SK-N-SH (cell line): ENCODE results near the gene EPHB2. TPM values are rescaled to one million over a fixed set of nuclear protein-coding genes. Genes with fewer than 3 reads are reported as not detected.
A peak's percentile ranks its signal among the peaks of the same experiment; 100 is the strongest.

Experiments
- CTCF ChIA-PET: fragments of 300-600, 350-600 bp; formaldehyde crosslinking; extraction: SDS; loops from one replicate; lab custom pipeline; 2021; lab: Yijun Ruan, JAX
- POLR2A ChIA-PET: fragments of 350-600 bp; sonication (Branson Sonifier 250); formaldehyde crosslinking; extraction: SDS; loops from one replicate; lab custom pipeline; 2020; ENCODE audit warnings: antibody characterized with exemption, inconsistent platforms; lab: Yijun Ruan, JAX
- DNase-seq: peaks from one replicate; pipeline ENCODE4 v3.0.0; 2012
- H2AFZ ChIP-seq: fragments of 200-600 bp; sonication (generic); 2 replicates; pipeline ENCODE4 v1.8.1; 2016; ENCODE audit warnings: antibody characterized with exemption, mild to moderate bottlenecking, low read depth
- H3F3A ChIP-seq: fragments of 200-600 bp; sonication (generic); replicated peaks from 2 replicates; pipeline ENCODE3; 2016; ENCODE audit warnings: antibody characterized with exemption, mild to moderate bottlenecking; ENCODE audit not compliant: insufficient read depth
- H3K27ac ChIP-seq, 2 experiments: fragments of 200-500 bp in 1 of 2; fragments of 200-600 bp in 1 of 2; sonication (Bioruptor generic) in 1 of 2; sonication (generic), shearing (Covaris generic) in 1 of 2; 2 replicates each; pipeline versions ENCODE4 v1.5.1 to v1.6.1; 2014 to 2016; ENCODE audit warnings: low read depth in 2 of 2, inconsistent platforms in 1 of 2, low read length in 1 of 2, mild to moderate bottlenecking in 1 of 2, mixed read lengths in 1 of 2
- H3K27me3 ChIP-seq: fragments of 200-600 bp; sonication (generic), shearing (Covaris generic); 2 replicates; pipeline ENCODE4 v1.6.1; 2016; ENCODE audit warnings: mixed run types; ENCODE audit not compliant: insufficient read depth
- H3K36me3 ChIP-seq, 2 experiments: fragments of 200-500 bp in 1 of 2; fragments of 200-600 bp in 1 of 2; sonication (Bioruptor generic) in 1 of 2; sonication (generic) in 1 of 2; replicated peaks in 1 of 2; 2 replicates each; pipeline versions ENCODE3 to v1.5.1; 2014 to 2016; ENCODE audit warnings: low read length in 1 of 2, mild to moderate bottlenecking in 1 of 2; ENCODE audit not compliant: insufficient read depth in 2 of 2, control insufficient read depth in 1 of 2
- H3K4me1 ChIP-seq, 2 experiments: fragments of 200-500 bp in 1 of 2; fragments of 200-600 bp in 1 of 2; sonication (Bioruptor generic) in 1 of 2; sonication (generic), shearing (Covaris generic) in 1 of 2; 2 replicates each; pipeline versions ENCODE4 v1.5.1 to v1.6.1; 2014 to 2016; ENCODE audit warnings: low read depth in 1 of 2, low read length in 1 of 2, mixed run types in 1 of 2; ENCODE audit not compliant: insufficient read depth in 2 of 2, control insufficient read depth in 1 of 2
- H3K4me2 ChIP-seq: fragments of 200-600 bp; sonication (generic), shearing (Covaris generic); 2 replicates; pipeline ENCODE4 v1.6.1; 2017; ENCODE audit warnings: mixed run types
- H3K4me3 ChIP-seq, 2 experiments: fragments of 200-500 bp in 1 of 2; fragments of 200-600 bp in 1 of 2; sonication (Bioruptor generic) in 1 of 2; sonication (generic), shearing (Covaris generic) in 1 of 2; 2 replicates each; pipeline versions ENCODE4 v1.5.1 to v1.8.1; 2014 to 2016; ENCODE audit warnings: low read depth in 2 of 2, inconsistent platforms in 1 of 2, low read length in 1 of 2, mild to moderate bottlenecking in 1 of 2, mixed read lengths in 1 of 2, moderate library complexity in 1 of 2
- H3K79me2 ChIP-seq: fragments of 200-600 bp; sonication (generic); 2 replicates; pipeline ENCODE4 v1.8.1; 2017; ENCODE audit warnings: mild to moderate bottlenecking; ENCODE audit not compliant: insufficient read depth
- H3K9ac ChIP-seq: fragments of 200-600 bp; sonication (generic); 2 replicates; pipeline ENCODE4 v1.6.1; 2017; ENCODE audit warnings: mixed run types
- H3K9me2 ChIP-seq: fragments of 200-600 bp; sonication (generic); 2 replicates; pipeline ENCODE4 v1.6.1; 2017; ENCODE audit warnings: mixed run types
- H3K9me3 ChIP-seq: fragments of 200-600 bp; sonication (generic); 2 replicates; pipeline ENCODE4 v1.6.1; 2017; ENCODE audit warnings: mixed run types, mild to moderate bottlenecking, moderate library complexity
- H4K20me1 ChIP-seq: fragments of 200-600 bp; sonication (generic); 2 replicates; pipeline ENCODE4 v1.6.1; 2017; ENCODE audit warnings: mild to moderate bottlenecking, mixed run types; ENCODE audit not compliant: insufficient read depth
- CHD2 ChIP-seq: fragments of 150-350 bp; IDR thresholded peaks from 2 replicates; pipeline ENCODE4 v1.6.1; 2018; ENCODE audit warnings: low read length; ENCODE audit not compliant: partially characterized antibody
- ELF1 ChIP-seq: IDR thresholded peaks from 2 replicates; pipeline ENCODE4 v1.4.0; 2012
- EP300 ChIP-seq, 2 experiments: IDR thresholded peaks; 2 replicates each; pipeline versions ENCODE4 v1.4.0 to v1.6.1; 2012; ENCODE audit warnings: borderline replicate concordance in 1 of 2, low read depth in 1 of 2, low read length in 1 of 2
- EZH2phosphoT487 ChIP-seq: fragments of 200-600 bp; sonication (generic); IDR thresholded peaks from 2 replicates; pipeline ENCODE4 v1.6.1; 2017; ENCODE audit warnings: low read depth, mixed run types, mild to moderate bottlenecking, antibody characterized with exemption, moderate library complexity, borderline replicate concordance
- FOSL2 ChIP-seq: IDR thresholded peaks from 2 replicates; pipeline ENCODE4 v1.4.0; 2012; ENCODE audit warnings: low read depth, mild to moderate bottlenecking, moderate library complexity, borderline replicate concordance
- FOXM1 ChIP-seq: IDR thresholded peaks from 2 replicates; pipeline ENCODE4 v1.4.0; 2012; ENCODE audit warnings: low read depth, mild to moderate bottlenecking
- GABPA ChIP-seq: IDR thresholded peaks from 2 replicates; pipeline ENCODE4 v1.4.0; 2012; ENCODE audit warnings: low read depth, mild to moderate bottlenecking
- GATA2 ChIP-seq: sonication (generic); formaldehyde crosslinking; IDR thresholded peaks from 2 replicates; pipeline ENCODE4 v1.5.0; 2020; ENCODE audit warnings: mild to moderate bottlenecking, missing genetic modification reagents
- MEF2A ChIP-seq: IDR thresholded peaks from 2 replicates; pipeline ENCODE4 v1.4.0; 2012; ENCODE audit warnings: low read depth, borderline replicate concordance
- MXI1 ChIP-seq: IDR thresholded peaks from 2 replicates; pipeline ENCODE4 v1.6.1; 2012; ENCODE audit warnings: mild to moderate bottlenecking, low read depth, low read length, improper control_type of control experiment
- NFIC ChIP-seq: IDR thresholded peaks from 2 replicates; pipeline ENCODE4 v1.4.0; 2012; ENCODE audit warnings: borderline replicate concordance
- NRF1 ChIP-seq: IDR thresholded peaks from 2 replicates; pipeline ENCODE4 v1.6.1; 2012; ENCODE audit warnings: low read depth, mild to moderate bottlenecking, low read length
- POLR2AphosphoS5 ChIP-seq: IDR thresholded peaks from 2 replicates; pipeline ENCODE4 v1.6.1; 2012; ENCODE audit warnings: low read depth, low read length
- RAD21 ChIP-seq: IDR thresholded peaks from 2 replicates; pipeline ENCODE4 v1.6.1; 2012; ENCODE audit warnings: mild to moderate bottlenecking, low read length
- RCOR1 ChIP-seq: fragments of 150-350 bp; IDR thresholded peaks from 2 replicates; pipeline ENCODE4 v1.6.1; 2017; ENCODE audit warnings: antibody characterized with exemption, low read length
- RFX5 ChIP-seq: IDR thresholded peaks from 2 replicates; pipeline ENCODE4 v1.6.1; 2012; ENCODE audit warnings: mild to moderate bottlenecking, improper control_type of control experiment, low read length
- SIN3A ChIP-seq: IDR thresholded peaks from 2 replicates; pipeline ENCODE4 v1.6.1; 2012; ENCODE audit warnings: low read depth, mild to moderate bottlenecking, low read length, moderate library complexity, borderline replicate concordance
- SMC3 ChIP-seq: IDR thresholded peaks from 2 replicates; pipeline ENCODE4 v1.6.1; 2012; ENCODE audit warnings: low read depth, low read length, improper control_type of control experiment
- TAF1 ChIP-seq: IDR thresholded peaks from 2 replicates; pipeline ENCODE4 v1.6.1; 2012; ENCODE audit warnings: low read depth, mild to moderate bottlenecking, low read length, moderate library complexity, borderline replicate concordance
- TCF12 ChIP-seq: IDR thresholded peaks from 2 replicates; pipeline ENCODE4 v1.4.0; 2012
- TEAD4 ChIP-seq: IDR thresholded peaks from 2 replicates; pipeline ENCODE4 v1.4.0; 2012; ENCODE audit warnings: mild to moderate bottlenecking, borderline replicate concordance; ENCODE audit not compliant: insufficient read depth
- YY1 ChIP-seq: IDR thresholded peaks from 2 replicates; pipeline ENCODE4 v1.4.0; 2012; ENCODE audit warnings: low read depth, mild to moderate bottlenecking
- WGBS: methylation state at CpG from one replicate; pipeline ENCODE4 v1.1.6; 2017; ENCODE audit warnings: low lambda C conversion rate; 5-methylcytosine and 5-hydroxymethylcytosine counted together
- polyA plus RNA-seq, 3 experiments: library from polyadenylated mRNA; depleted of rRNA; stranded (reverse); fragments of >200 nt; gene quantifications; 2 replicates each; pipeline ENCODE4 v1.2.3, GENCODE V29; 2012
- TF ChIP-seq, protein P1 (sequence below): fragments of 200-600 bp; sonication (generic); IDR thresholded peaks from 2 replicates; pipeline ENCODE4 v1.6.1; 2017; ENCODE audit warnings: antibody characterized with exemption, mild to moderate bottlenecking, moderate library complexity
- TF ChIP-seq, protein P2 (sequence below): fragments of 150-350 bp; IDR thresholded peaks from 2 replicates; pipeline ENCODE4 v1.6.1; 2017; ENCODE audit warnings: antibody characterized with exemption, low read length, low read depth, borderline replicate concordance
- TF ChIP-seq, protein P3 (sequence below): IDR thresholded peaks from 2 replicates; pipeline ENCODE4 v1.4.0; 2012; ENCODE audit warnings: low read depth, borderline replicate concordance
- TF ChIP-seq, protein P4 (sequence below): fragments of 150-350 bp; IDR thresholded peaks from 2 replicates; pipeline ENCODE4 v1.6.1; 2016; ENCODE audit warnings: mild to moderate bottlenecking, low read depth, low read length
- TF ChIP-seq, protein P5 (sequence below): IDR thresholded peaks from 2 replicates; pipeline ENCODE4 v1.4.0; 2012; ENCODE audit warnings: low read depth

EPHB2 gene
- polyA plus RNA-seq, 1 of the 3 experiments (the other 2 are of a cell fraction), result 25.2 TPM

DNA sequence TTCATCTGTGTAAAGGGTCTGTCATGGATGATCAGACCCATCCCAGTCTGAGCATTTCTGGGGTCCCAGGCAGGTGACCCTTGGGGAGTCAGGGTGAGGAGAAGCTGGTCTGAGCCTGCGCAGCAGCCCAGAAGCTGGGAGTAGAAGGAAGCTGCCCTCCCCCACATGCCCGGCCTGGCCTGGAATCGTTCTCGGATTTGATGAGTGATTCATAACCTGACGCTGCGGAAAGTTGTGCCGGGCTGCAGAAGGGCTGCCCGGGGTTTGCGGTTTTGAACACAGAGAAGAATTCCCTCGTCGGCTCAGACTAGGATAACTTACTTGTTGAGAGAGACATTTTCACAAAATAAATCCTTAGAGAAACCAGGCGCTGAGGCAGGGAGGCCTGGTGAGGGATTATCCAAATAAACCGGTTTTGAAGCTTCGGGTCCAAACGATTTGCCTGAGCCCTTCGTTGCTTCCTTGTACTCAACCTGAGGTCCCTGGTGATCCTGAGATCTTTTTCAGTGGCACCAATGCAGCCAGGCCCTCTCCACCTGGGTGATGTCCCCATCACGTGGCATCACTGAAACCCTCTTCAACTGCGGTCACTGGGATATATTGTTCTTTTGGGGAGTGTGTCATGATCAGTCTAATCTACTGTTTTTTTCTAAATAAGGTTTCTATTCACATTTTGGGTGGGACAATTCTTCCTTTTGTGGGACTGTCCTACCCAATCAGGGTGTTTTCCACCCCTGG lies 29.2 kb downstream of the EPHB2 start:
- peak overlapping the region; percentile 67 to 93; a peak in 3 of 4 replicates for H3K27ac ChIP-seq
- peaks cover 0 to 7% of the 10 kb centered on the region in 2 experiments for H3K36me3 ChIP-seq
- H3K4me1 ChIP-seq, result peaks cover 13 to 24% of the 10 kb centered on the region in 2 experiments; a peak in 3 of 4 replicates
- no peaks in the 10 kb centered on the region for H3K9me2 ChIP-seq
- peak overlapping the region; percentile 53 for H3K4me2 ChIP-seq
- POLR2A ChIA-PET, result no interaction called here
- no peak overlapping the region; the same call in 1 of the 2 replicates for H2AFZ ChIP-seq
- H3F3A ChIP-seq, result peaks cover 12% of the 10 kb centered on the region
- H3K79me2 ChIP-seq, result peaks cover 71% of the 10 kb centered on the region
- CTCF ChIA-PET, result interaction anchor here (1.1 to 2.2 kb wide), 2 partner anchors 11 to 35 kb away, joined by 3 to 10 read pairs; no protein-coding TSS in a partner anchor
- 35% methylated on average over 17 of the region's 18 CpGs for WGBS
- no peak overlapping the region for H3K4me3 ChIP-seq
- H4K20me1 ChIP-seq, result no peaks in the 10 kb centered on the region
- H3K9me3 ChIP-seq, result no peaks in the 10 kb centered on the region
- DNase-seq, result no peak
- no peaks in the 10 kb centered on the region for H3K27me3 ChIP-seq
- H3K9ac ChIP-seq, result peak overlapping the region; percentile 43; the same call in 1 of the 2 replicates
- TF ChIP-seq EP300 (IDR thresholded peaks at IDR 0.05; ENCODE audit: borderline replicate concordance in 1 of 2, low read depth in 1 of 2, low read length in 1 of 2), result peak in 1 of 2 experiments; percentile 87; a peak in 2 of 4 replicates
- TF ChIP-seq, protein P1, sequence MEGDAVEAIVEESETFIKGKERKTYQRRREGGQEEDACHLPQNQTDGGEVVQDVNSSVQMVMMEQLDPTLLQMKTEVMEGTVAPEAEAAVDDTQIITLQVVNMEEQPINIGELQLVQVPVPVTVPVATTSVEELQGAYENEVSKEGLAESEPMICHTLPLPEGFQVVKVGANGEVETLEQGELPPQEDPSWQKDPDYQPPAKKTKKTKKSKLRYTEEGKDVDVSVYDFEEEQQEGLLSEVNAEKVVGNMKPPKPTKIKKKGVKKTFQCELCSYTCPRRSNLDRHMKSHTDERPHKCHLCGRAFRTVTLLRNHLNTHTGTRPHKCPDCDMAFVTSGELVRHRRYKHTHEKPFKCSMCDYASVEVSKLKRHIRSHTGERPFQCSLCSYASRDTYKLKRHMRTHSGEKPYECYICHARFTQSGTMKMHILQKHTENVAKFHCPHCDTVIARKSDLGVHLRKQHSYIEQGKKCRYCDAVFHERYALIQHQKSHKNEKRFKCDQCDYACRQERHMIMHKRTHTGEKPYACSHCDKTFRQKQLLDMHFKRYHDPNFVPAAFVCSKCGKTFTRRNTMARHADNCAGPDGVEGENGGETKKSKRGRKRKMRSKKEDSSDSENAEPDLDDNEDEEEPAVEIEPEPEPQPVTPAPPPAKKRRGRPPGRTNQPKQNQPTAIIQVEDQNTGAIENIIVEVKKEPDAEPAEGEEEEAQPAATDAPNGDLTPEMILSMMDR, result no peak
- TF ChIP-seq, protein P2, sequence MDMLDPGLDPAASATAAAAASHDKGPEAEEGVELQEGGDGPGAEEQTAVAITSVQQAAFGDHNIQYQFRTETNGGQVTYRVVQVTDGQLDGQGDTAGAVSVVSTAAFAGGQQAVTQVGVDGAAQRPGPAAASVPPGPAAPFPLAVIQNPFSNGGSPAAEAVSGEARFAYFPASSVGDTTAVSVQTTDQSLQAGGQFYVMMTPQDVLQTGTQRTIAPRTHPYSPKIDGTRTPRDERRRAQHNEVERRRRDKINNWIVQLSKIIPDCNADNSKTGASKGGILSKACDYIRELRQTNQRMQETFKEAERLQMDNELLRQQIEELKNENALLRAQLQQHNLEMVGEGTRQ, result no peak
- no peak for TF ChIP-seq CHD2
- no peak for TF ChIP-seq GATA2 (CRISPR knock-in tag)
- peak; percentile 83 for TF ChIP-seq NFIC
- no peak for TF ChIP-seq RFX5
- TF ChIP-seq, protein P3, sequence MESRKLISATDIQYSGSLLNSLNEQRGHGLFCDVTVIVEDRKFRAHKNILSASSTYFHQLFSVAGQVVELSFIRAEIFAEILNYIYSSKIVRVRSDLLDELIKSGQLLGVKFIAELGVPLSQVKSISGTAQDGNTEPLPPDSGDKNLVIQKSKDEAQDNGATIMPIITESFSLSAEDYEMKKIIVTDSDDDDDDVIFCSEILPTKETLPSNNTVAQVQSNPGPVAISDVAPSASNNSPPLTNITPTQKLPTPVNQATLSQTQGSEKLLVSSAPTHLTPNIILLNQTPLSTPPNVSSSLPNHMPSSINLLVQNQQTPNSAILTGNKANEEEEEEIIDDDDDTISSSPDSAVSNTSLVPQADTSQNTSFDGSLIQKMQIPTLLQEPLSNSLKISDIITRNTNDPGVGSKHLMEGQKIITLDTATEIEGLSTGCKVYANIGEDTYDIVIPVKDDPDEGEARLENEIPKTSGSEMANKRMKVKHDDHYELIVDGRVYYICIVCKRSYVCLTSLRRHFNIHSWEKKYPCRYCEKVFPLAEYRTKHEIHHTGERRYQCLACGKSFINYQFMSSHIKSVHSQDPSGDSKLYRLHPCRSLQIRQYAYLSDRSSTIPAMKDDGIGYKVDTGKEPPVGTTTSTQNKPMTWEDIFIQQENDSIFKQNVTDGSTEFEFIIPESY, result no peak
- peak; percentile 51; the same call in 1 of the 2 replicates for TF ChIP-seq ELF1
- TF ChIP-seq, protein P4, sequence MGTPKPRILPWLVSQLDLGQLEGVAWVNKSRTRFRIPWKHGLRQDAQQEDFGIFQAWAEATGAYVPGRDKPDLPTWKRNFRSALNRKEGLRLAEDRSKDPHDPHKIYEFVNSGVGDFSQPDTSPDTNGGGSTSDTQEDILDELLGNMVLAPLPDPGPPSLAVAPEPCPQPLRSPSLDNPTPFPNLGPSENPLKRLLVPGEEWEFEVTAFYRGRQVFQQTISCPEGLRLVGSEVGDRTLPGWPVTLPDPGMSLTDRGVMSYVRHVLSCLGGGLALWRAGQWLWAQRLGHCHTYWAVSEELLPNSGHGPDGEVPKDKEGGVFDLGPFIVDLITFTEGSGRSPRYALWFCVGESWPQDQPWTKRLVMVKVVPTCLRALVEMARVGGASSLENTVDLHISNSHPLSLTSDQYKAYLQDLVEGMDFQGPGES, result no peak
- no peak for TF ChIP-seq SMC3
- TF ChIP-seq TAF1, result no peak
- no peak for TF ChIP-seq GABPA
- no peak for TF ChIP-seq MEF2A
- no peak for TF ChIP-seq SIN3A
- TF ChIP-seq, protein P5, sequence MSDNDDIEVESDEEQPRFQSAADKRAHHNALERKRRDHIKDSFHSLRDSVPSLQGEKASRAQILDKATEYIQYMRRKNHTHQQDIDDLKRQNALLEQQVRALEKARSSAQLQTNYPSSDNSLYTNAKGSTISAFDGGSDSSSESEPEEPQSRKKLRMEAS, result peak; percentile 72
- peak; percentile 92 for TF ChIP-seq TCF12
- TF ChIP-seq FOXM1, result 0 out of 2 replicates have a peak, but pooled peaks have one; percentile 26
- TF ChIP-seq EZH2phosphoT487, result no peak
- no peak for TF ChIP-seq RAD21
- peak; percentile 42; the same call in 1 of the 2 replicates for TF ChIP-seq NRF1
- TF ChIP-seq FOSL2, result peak; percentile 94
- peak; percentile 60; the same call in 1 of the 2 replicates for TF ChIP-seq TEAD4
- no peak for TF ChIP-seq YY1
- TF ChIP-seq RCOR1, result no peak
- no peak for TF ChIP-seq MXI1
- peak; percentile 66; the same call in 1 of the 2 replicates for TF ChIP-seq POLR2AphosphoS5
